H7 (cell line): ENCODE data around the gene TPD52L2. TPM values are rescaled to one million over a fixed set of nuclear protein-coding genes. Genes with fewer than 3 reads are reported as not detected.

ENCODE experiments used
- DNase-seq: peaks from one replicate; pipeline ENCODE4 v3.0.0; 2012
- H3K27me3 ChIP-seq: 2 replicates; pipeline ENCODE4 v1.6.0; 2011; ENCODE audit warnings: mild to moderate bottlenecking, low read length; ENCODE audit not compliant: control insufficient read depth, insufficient read depth
- H3K36me3 ChIP-seq: replicated peaks from 2 replicates; pipeline ENCODE4 v1.5.1; 2011; ENCODE audit warnings: low read length; ENCODE audit not compliant: control insufficient read depth, insufficient read depth
- H3K4me3 ChIP-seq: 2 replicates; pipeline ENCODE4 v1.5.1; 2011; ENCODE audit warnings: low read depth, mild to moderate bottlenecking, control low read depth, low read length, moderate library complexity; ENCODE audit not compliant: insufficient read depth
- total RNA-seq: library from RNA; depleted of rRNA; stranded (reverse); fragments of >200 nt; shearing (Covaris generic); gene quantifications from 2 replicates; pipeline ENCODE4 v1.2.3, GENCODE V29; 2014; rRNA removed

TPD52L2 gene
- total RNA-seq, 1 experiment from 2014 or later = 76.0 TPM

DNA sequence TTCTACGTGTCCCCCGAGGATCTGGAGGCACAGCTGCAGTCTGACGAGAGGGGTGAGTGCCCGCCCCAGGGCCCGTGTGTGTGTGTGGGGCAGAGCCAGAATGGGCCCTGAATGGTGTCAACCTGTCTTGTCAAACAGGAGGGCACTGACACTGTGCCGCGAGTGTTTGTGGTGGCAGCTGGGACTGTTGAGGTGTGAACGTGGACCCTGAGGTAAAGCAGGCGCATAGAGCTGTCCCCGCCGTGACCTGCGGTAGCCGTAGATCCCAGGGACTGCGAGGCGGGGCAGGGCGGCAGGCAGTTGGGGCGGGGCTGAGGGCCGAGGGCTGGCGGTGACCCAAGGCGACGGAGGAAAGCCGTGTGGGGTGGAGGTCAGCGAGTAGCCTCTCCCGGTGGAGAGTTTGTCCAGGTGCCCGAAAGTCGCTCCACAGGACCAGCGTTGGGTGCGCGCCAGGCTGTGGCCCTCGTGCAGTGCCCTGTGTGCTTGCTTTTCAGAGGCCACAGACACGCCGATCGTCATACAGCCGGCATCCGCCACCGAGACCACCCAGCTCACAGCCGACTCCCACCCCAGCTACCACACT is 66.0 kb downstream of the TPD52L2 start:
- peaks cover 11% of the 10 kb centered on the region for H3K36me3 ChIP-seq

DNA sequence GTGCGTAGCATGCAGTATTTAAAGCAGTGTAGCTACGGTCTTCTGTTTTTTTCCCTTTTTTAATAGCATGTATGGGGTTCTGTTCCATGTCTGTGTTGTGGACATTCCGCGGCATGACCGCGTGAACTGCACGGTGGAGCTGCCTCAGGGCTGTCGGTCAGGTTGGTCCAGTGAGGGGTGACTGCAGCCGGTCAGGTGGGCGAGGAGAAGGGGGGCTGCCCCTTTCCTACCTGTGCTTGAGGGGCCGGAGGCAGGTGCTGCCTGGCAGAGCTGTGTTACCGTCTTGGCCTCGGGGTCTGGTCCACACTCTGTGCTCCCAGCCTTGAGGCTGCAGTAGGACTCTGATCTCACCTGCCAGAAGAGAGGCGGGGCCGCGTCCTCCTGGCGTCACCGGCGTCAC is 66.7 kb downstream of the TPD52L2 start:
- DNase-seq = peak; percentile 40
- peaks cover 11% of the 10 kb centered on the region for H3K36me3 ChIP-seq
- no peaks in the 10 kb centered on the region for H3K27me3 ChIP-seq
- no peak overlapping the region for H3K4me3 ChIP-seq

More for the DNA sequence above, 66.0 kb downstream of the TPD52L2 start:
- no peaks in the 10 kb centered on the region for H3K27me3 ChIP-seq
- DNase-seq = peak; percentile 49
- no peak overlapping the region for H3K4me3 ChIP-seq

GRCh38 chr20:63932606-63933160 is 67.6 kb downstream of the TPD52L2 start:
- Histone ChIP-seq H3K4me3 (no peak overlapping the region), H3K36me3 (peaks cover 11% of the 10 kb centered on the region), H3K27me3 (no peaks in the 10 kb centered on the region)
- peak; percentile 39 for DNase-seq

GRCh38 chr20:63933646-63934045 is 68.6 kb downstream of the TPD52L2 start:
- Histone ChIP-seq H3K36me3 (peaks cover 8% of the 10 kb centered on the region), H3K27me3 (no peaks in the 10 kb centered on the region), H3K4me3 (no peak overlapping the region)
- no peak for DNase-seq

- peak; percentile 92 for DNase-seq
- no peaks in the 10 kb centered on the region for H3K27me3 ChIP-seq
- peaks cover 7% of the 10 kb centered on the region for H3K36me3 ChIP-seq
- H3K4me3 ChIP-seq = no peak overlapping the region
Observed at GRCh38 chr20:63934271-63935068, 69.4 kb downstream of the TPD52L2 start.

- Histone ChIP-seq H3K27me3 (no peaks in the 10 kb centered on the region), H3K4me3 (no peak overlapping the region), H3K36me3 (peaks cover 3% of the 10 kb centered on the region)
- DNase-seq = no peak
Observed at GRCh38 chr20:63935447-63935846, 70.4 kb downstream of the TPD52L2 start.

GRCh38 chr20:63937596-63937995 is 72.5 kb downstream of the TPD52L2 start:
- Histone ChIP-seq H3K27me3 (no peaks in the 10 kb centered on the region), H3K36me3 (no peaks in the 10 kb centered on the region), H3K4me3 (no peak overlapping the region)
- no peak for DNase-seq

- Histone ChIP-seq H3K27me3 (no peaks in the 10 kb centered on the region), H3K36me3 (peaks cover 7% of the 10 kb centered on the region), H3K4me3 (peak overlapping the region; percentile 72)
- peak; percentile 84 for DNase-seq
Observed at GRCh38 chr20:63939061-63939935, 74.2 kb downstream of the TPD52L2 start.

- Histone ChIP-seq H3K4me3 (peak overlapping the region; percentile 55; the same call in 1 of the 2 replicates), H3K27me3 (no peaks in the 10 kb centered on the region), H3K36me3 (peaks cover 8% of the 10 kb centered on the region)
- DNase-seq = no peak
Observed at GRCh38 chr20:63940071-63940471, 75.0 kb downstream of the TPD52L2 start.

GRCh38 chr20:63940472-63941266 is 75.6 kb downstream of the TPD52L2 start:
- DNase-seq = no peak
- H3K4me3 ChIP-seq = peak overlapping the region; percentile 55

More at GRCh38 chr20:63940472-63941266, 75.6 kb downstream of the TPD52L2 start:
- no peaks in the 10 kb centered on the region for H3K27me3 ChIP-seq
- H3K36me3 ChIP-seq = peaks cover 12% of the 10 kb centered on the region

Other genes starting within 250 kb of the TPD52L2 start
- gene GMEB2, start 238.2 kb upstream of the TPD52L2 start, total RNA-seq = 17.0 and 21.4 TPM in 2 replicates
- 24.9 and 32.7 TPM in 2 replicates for gene STMN3, start 211.8 kb upstream of the TPD52L2 start, total RNA-seq
- gene RTEL1, start 207.0 kb upstream of the TPD52L2 start, total RNA-seq = 15.1 and 22.4 TPM in 2 replicates
- not detected in 2 replicates for gene TNFRSF6B, start 168.6 kb upstream of the TPD52L2 start, total RNA-seq
- 24.2 and 26.2 TPM in 2 replicates for gene ARFRP1, start 157.3 kb upstream of the TPD52L2 start, total RNA-seq
- gene ZGPAT, start 157.2 kb upstream of the TPD52L2 start, total RNA-seq = 32.6 and 52.0 TPM in 2 replicates
- gene LIME1, start 128.6 kb upstream of the TPD52L2 start, total RNA-seq = 7.7 and 10.5 TPM in 2 replicates
- 38.3 and 62.2 TPM in 2 replicates for gene SLC2A4RG, start 125.5 kb upstream of the TPD52L2 start, total RNA-seq
- 13.5 and 20.0 TPM in 2 replicates for gene ZBTB46, start 34.0 kb upstream of the TPD52L2 start, total RNA-seq
- gene ABHD16B, start 3.8 kb upstream of the TPD52L2 start, total RNA-seq = not detected in 2 replicates
- 29.2 and 30.8 TPM in 2 replicates for gene DNAJC5, start 29.9 kb downstream of the TPD52L2 start, total RNA-seq
- gene UCKL1, start 91.1 kb downstream of the TPD52L2 start, total RNA-seq = 21.8 and 26.6 TPM in 2 replicates
- gene ZNF512B, start 104.7 kb downstream of the TPD52L2 start, total RNA-seq = 13.3 and 15.5 TPM in 2 replicates
- gene SAMD10, start 114.4 kb downstream of the TPD52L2 start, total RNA-seq = 3.8 and 5.7 TPM in 2 replicates
- 70.8 and 75.3 TPM in 2 replicates for gene PRPF6, start 115.9 kb downstream of the TPD52L2 start, total RNA-seq
- 1.1 and 1.6 TPM in 2 replicates for gene C20orf204, start 170.9 kb downstream of the TPD52L2 start, total RNA-seq
- gene SOX18, start 184.4 kb downstream of the TPD52L2 start, total RNA-seq = 0.52 and 1.2 TPM in 2 replicates
- 27.3 and 29.4 TPM in 2 replicates for gene TCEA2, start 197.9 kb downstream of the TPD52L2 start, total RNA-seq
- gene RGS19, start 214.2 kb downstream of the TPD52L2 start, total RNA-seq = 24.3 and 27.0 TPM in 2 replicates
- 2.4 and 4.4 TPM in 2 replicates for gene OPRL1, start 214.8 kb downstream of the TPD52L2 start, total RNA-seq
- 0.45 TPM in 1 of 2 replicates, not detected in the other for gene LKAAEAR1, start 219.1 kb downstream of the TPD52L2 start, total RNA-seq
- gene NPBWR2, start 242.3 kb downstream of the TPD52L2 start, total RNA-seq = not detected in 2 replicates